Skeletal muscle cell (primary cell): Measurements from ENCODE around the gene ZSCAN23.

Experiments
- DNase-seq: peaks from one replicate; pipeline ENCODE4 v3.0.0-alpha.2; 2010; ENCODE audit warnings: low read depth
- H3K4me3 ChIP-seq: 2 replicates; pipeline ENCODE4 v1.5.1; 2011; ENCODE audit warnings: low read depth, mild to moderate bottlenecking, control low read depth, low read length, moderate library complexity

ZSCAN23 gene

GRCh38 chr6:28393912-28394662 is 49.2 kb downstream of the ZSCAN23 start:
- no peak for DNase-seq
- H3K4me3 ChIP-seq = no peak overlapping the region

- DNase-seq = no peak
- no peak overlapping the region for H3K4me3 ChIP-seq
Observed at GRCh38 chr6:28390688-28391087, 52.6 kb downstream of the ZSCAN23 start.

- DNase-seq = no peak
- no peak overlapping the region for H3K4me3 ChIP-seq
Observed at GRCh38 chr6:28384143-28384533, 59.2 kb downstream of the ZSCAN23 start.

GRCh38 chr6:28383235-28384142 is 59.8 kb downstream of the ZSCAN23 start:
- peak; percentile 55 for DNase-seq
- H3K4me3 ChIP-seq = peak overlapping the region; percentile 54
